Right cardiac atrium (tissue), 5 donors: ENCODE measurements around the gene PNKD. TPM values are rescaled to one million over a fixed set of nuclear protein-coding genes. Genes with fewer than 3 reads are reported as not detected.
"Not testable (repeated sequence)": the region's sequence is repeated elsewhere in the genome, so short reads cannot be mapped to it uniquely, and the experiment has no call there.

Experiments
- ATAC-seq, 2 donors: fragments of 200-7000 bp; cut with Tn5 transposase; one replicate each; pipeline versions ENCODE4 v1.8.0 to v1.9.1; 2020; ENCODE audit warnings: moderate library complexity in 2 of 2, mild to moderate bottlenecking in 1 of 2
- DNase-seq, 3 donors: peaks; one replicate each; pipeline ENCODE4 v3.0.0-alpha.2; 2020
- H3K27ac ChIP-seq: one replicate; pipeline ENCODE4 v1.5.1; 2013; ENCODE audit warnings: mild to moderate bottlenecking, low read length, control low read depth, moderate library complexity
- H3K27me3 ChIP-seq: one replicate; pipeline ENCODE4 v1.6.1; 2013; ENCODE audit not compliant: control insufficient read depth, insufficient read depth
- H3K4me1 ChIP-seq: one replicate; pipeline ENCODE4 v1.6.1; 2013; ENCODE audit warnings: low read length; ENCODE audit not compliant: control insufficient read depth, insufficient read depth
- H3K4me3 ChIP-seq: one replicate; pipeline ENCODE4 v1.5.1; 2013; ENCODE audit warnings: low read length, control low read depth
- H3K9me3 ChIP-seq: one replicate; pipeline ENCODE4 v1.6.1; 2013; ENCODE audit warnings: low read length; ENCODE audit not compliant: control insufficient read depth
- WGBS: extraction: QIAGEN DNeasy Blood & Tissue Kit; methylation state at CpG from one replicate; pipeline ENCODE4 v1.1.7; 2013; 5-methylcytosine and 5-hydroxymethylcytosine counted together
- intact Hi-C, 4 donors: fragments of 100-400 bp; cut with DNase I; formaldehyde crosslinking; loops; one replicate each; pipeline versions ENCODE4 v1.11.0 to v1.14.0; 2022 to 2023
- polyA plus RNA-seq: library from polyadenylated mRNA; stranded (reverse); fragments of 200-250 nt; gene quantifications from one replicate; pipeline ENCODE4 v1.2.3, GENCODE V29; 2013
- total RNA-seq, 4 donors: library from RNA; stranded (reverse); fragmentation: NEBNext Ultra II Directional; extraction: Animal tissue kit (Norgen Biotek cat#: 25700); gene quantifications; one replicate each; pipeline ENCODE4 v1.2.1, GENCODE V29; 2021
- donor health status: healthy with polysubstance abuse.
- donor health status: DM: no; HTN: yes; CAD: no.
- donor health status: DM: no; HTN: no; CAD: no.
- donor health status: DM: no; HTN: yes; CAD: no; lungs with severe emphysema.
- donor health status: DM: yes; HTN: yes; CAD: no.

The PNKD gene
- total and polyA plus RNA-seq, 5 donors: 69.3 to 157 (median 85.5) TPM

DNA sequence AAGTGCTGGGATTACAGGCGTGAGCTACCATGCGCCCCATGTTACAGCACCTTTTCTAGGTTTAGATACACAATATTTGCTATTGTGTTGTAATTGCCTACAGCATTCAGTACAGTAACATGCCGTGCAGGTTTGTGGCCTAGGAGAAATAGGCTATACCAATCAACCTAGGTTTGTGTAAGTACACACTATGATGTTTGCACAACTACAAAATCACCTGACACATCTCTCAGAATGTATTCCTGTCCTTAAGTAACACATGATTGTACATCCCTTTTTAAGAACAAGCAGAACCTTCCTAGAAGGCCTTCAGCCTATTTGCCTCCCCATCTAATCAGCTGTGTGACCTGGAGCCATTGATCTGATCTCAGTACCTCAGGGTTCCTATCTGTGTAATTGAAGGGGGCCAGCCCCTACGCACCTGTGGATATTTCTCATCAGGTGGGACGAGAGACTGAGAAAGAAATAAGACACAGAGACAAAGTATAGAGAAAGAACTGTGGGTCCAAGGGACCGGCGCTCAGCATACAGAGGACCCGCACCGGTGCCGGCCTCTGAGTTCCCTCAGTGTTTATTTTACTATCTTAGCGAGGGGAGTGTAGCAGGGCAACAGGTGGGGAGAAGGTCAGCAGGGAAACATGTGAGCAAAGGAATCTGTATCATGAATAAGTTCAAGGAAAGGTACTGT, 40.7 kb downstream of the PNKD start:
- peak in 1 of 3 donors; percentile 7 for DNase-seq
- H3K27me3 ChIP-seq: no peaks in the 10 kb centered on the region
- peaks cover 5% of the 10 kb centered on the region for H3K4me1 ChIP-seq
- H3K9me3 ChIP-seq: no peaks in the 10 kb centered on the region
- no peak for ATAC-seq
- H3K4me3 ChIP-seq: no peak overlapping the region
- no peak overlapping the region for H3K27ac ChIP-seq
- intact Hi-C loops: no loop called here
- WGBS: 72% methylated on average over 11 of the region's 11 CpGs

DNA sequence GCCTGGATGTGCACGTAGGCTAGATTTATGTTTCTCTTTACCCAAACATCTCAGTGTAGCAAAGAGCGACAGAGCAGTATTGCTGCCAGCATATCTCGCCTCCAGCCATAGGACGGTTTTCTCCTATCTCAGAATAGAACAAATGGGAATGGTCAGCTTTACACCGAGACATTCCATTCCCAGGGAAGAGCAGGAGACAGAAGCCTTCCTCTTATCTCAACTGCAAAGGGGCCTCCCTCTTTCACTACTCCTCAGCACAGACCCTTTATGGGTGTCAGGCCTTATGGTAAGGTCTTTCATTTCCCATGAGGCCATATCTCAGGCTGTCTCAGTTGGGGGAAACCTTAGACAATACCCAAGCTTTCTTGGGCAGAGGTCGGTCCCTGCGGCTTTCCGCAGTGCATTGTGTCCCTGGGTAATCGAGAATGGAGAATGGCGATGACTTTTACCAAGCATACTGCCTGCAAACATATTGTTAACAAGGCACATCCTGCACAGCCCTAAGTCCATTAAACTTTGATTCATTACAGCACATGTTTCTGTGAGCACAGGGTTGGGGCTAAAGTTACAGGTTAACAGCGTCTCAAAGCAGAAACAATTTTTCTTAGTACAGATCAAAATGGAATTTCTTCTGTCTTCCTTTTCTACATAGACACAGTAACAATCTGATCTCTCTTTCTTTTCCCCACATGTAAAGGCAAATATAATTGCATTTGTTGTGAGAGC, 41.4 kb downstream of the PNKD start:
- H3K4me1 ChIP-seq, H3K4me3 ChIP-seq, H3K27me3 ChIP-seq, H3K9me3 ChIP-seq, ATAC-seq, intact Hi-C loops: not testable (repeated sequence)
- H3K27ac ChIP-seq: peak overlapping the region; percentile 37
- DNase-seq: peak in 1 of 3 donors; percentile 7
- WGBS: 49% methylated on average over 11 of the region's 11 CpGs

DNA sequence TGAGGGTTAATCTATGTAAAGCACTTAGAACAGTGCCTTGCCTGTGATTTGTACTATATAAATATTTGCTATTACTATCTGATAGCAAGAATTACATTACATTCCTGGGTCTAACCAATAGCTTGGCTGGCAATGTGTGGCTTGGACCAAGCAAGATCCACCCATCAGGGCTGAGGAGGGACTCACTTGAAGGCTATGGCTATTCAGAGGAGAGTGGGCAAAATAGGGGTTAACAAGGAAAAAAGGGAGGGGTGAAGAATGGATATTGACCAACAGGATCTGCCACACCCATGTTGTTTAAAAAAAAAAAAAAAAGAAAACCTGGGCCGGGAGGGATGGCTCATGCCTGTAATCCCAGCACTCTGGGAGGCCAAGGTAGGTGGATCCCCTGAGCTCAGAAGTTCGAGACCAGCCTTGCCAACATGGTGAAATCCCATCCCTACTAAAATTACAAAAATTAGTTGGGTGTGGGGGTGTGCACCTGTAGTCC, 42.0 kb downstream of the PNKD start:
- ATAC-seq (peak in 1 of 2 donors; percentile 32), DNase-seq (no peak)
- H3K27me3 ChIP-seq: no peaks in the 10 kb centered on the region
- WGBS: 67% methylated on average over 2 of the region's 2 CpGs
- peaks cover 5% of the 10 kb centered on the region for H3K4me1 ChIP-seq
- no peak overlapping the region for H3K4me3 ChIP-seq
- no peaks in the 10 kb centered on the region for H3K9me3 ChIP-seq
- no peak overlapping the region for H3K27ac ChIP-seq
- intact Hi-C loops: no loop called here

DNA sequence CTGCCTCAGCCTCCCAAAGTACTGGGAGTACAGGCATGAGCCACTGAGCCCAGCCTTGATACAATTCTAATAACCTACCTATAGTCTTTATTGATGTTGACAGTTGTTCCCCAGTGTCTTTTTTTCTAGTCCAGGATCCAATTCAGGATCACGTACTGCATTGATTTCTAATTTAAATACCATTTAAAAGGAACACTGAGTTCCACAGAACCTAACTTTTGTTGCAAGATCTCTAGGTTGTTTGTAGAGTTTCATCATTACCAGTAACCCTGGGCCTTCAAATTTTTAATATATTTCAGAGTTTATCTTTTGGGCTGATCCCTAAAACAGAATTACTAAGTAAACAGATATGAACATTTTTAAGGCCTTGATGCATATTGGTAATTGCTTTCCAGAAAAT, 43.0 kb downstream of the PNKD start:
- Histone ChIP-seq H3K27me3 (no peaks in the 10 kb centered on the region), H3K27ac (no peak overlapping the region), H3K9me3 (no peaks in the 10 kb centered on the region), H3K4me1 (peaks cover 5% of the 10 kb centered on the region), H3K4me3 (no peak overlapping the region)
- ATAC-seq (no peak), DNase-seq (no peak)
- intact Hi-C loops: no loop called here
- 88% methylated on average over 1 of the region's 1 CpG for WGBS

DNA sequence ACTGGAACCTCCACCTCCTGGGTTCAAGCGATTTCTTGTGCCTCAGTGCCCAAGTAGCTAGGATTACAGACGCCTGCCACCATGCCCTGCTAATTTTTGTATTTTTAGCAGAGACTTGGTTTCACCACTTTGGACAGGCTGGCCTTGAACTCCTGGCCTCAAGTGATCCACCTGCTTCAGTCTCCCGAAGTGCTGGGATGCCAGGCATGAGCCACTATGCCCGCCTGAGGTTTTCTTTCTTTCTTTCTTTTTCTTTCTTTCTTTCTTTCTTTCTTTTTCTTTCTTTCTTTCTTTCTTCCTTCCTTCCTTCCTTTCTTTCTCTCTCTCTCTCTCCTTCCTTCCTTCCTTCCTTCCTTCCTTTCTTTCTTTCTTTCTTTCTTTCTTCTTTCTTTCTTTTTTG, 44.4 kb downstream of the PNKD start:
- H3K4me3 ChIP-seq, H3K4me1 ChIP-seq, H3K9me3 ChIP-seq, H3K27ac ChIP-seq, H3K27me3 ChIP-seq, intact Hi-C loops, DNase-seq, ATAC-seq: not testable (repeated sequence)
- WGBS: 96% methylated on average over 4 of the region's 4 CpGs

DNA sequence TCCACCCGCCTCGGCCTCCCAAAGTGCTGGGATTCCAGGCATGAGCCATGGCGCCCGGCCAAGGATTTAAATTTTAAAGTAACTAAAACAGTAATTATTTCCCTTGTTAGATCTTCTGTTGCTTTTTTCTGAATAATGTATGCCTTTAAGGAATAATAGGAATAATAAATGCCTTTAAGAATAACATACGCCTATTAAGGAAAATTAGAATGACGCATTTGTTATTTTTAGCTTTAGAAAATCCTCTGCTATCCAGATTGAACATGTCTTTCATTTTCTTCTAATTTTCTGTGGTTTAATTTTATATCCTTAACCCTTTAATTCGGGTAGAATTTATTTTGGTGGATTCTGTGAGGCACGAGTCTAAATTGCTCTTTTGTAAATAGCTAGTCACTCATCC, 45.1 kb downstream of the PNKD start:
- Histone ChIP-seq H3K27ac (no peak overlapping the region), H3K4me3 (no peak overlapping the region), H3K9me3 (no peaks in the 10 kb centered on the region), H3K27me3 (no peaks in the 10 kb centered on the region), H3K4me1 (peaks cover 5% of the 10 kb centered on the region)
- intact Hi-C loops: no loop called here
- peak in 1 of 3 donors; percentile 37 for DNase-seq
- no peak for ATAC-seq
- WGBS: 83% methylated on average over 8 of the region's 8 CpGs

DNA sequence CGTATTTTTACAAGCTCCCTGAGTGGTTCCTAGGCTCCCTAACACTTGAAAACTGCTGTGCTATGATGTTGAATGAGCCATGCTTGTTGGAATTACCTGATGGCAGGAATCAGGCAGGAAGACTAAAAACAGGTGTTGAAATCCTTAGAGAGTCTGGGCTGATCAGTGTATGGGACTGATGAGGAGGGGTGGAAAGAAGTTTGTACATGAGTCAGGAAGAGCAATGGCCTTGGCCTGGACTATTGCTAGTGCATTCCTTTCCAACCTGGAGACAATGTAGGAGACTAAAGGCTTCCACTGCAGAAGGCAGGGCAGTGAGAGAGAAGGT, 46.9 kb downstream of the PNKD start:
- DNase-seq: no peak
- H3K27me3 ChIP-seq: no peaks in the 10 kb centered on the region
- no peak for ATAC-seq
- H3K9me3 ChIP-seq: no peaks in the 10 kb centered on the region
- H3K4me1 ChIP-seq: no peaks in the 10 kb centered on the region
- intact Hi-C loops: no loop called here
- WGBS: 82% methylated on average over 1 of the region's 1 CpG
- H3K4me3 ChIP-seq: no peak overlapping the region
- H3K27ac ChIP-seq: no peak overlapping the region

DNA sequence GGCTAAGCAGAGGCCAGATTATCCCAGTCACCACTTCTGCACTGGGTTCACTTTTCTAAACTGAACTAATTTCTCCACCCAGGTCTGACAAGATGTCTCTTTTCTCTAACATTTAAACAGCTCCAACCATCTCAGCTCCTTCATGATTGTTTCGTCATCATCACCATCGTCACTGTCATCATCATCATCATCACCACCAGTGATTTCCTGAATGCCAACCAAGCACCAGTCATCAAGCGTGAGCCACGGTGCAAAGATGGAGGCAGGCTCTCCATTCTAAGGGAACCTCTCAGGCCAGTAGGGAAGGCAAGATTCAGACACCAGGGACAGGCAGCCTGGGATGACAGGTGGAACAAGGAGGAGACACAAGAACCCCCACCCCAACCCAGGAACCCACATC, 47.5 kb downstream of the PNKD start:
- WGBS: 85% methylated on average over 4 of the region's 4 CpGs

DNA sequence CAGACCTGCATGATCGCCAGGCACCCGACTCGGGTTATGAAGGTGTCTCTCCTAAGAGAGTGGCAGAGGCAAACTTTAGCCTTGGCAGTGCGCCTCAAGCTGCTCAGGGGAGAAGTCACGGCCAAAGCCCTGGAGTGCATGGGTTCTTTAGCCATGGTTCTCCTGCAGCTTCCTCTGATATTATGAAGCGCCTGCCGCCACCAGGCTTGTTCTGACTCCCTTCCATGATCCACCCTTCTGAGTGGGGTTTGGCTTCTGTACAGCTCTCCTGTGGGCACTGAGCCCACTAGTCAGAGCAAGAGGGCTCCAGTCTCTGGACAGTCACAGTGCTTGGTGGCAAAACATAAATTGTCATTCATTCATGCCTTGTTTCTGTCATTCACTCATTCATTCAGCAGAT, 47.9 kb downstream of the PNKD start:
- Histone ChIP-seq H3K4me1 (peaks cover 2% of the 10 kb centered on the region), H3K27me3 (no peaks in the 10 kb centered on the region), H3K9me3 (no peaks in the 10 kb centered on the region), H3K27ac (no peak overlapping the region), H3K4me3 (no peak overlapping the region)
- intact Hi-C loops: no loop called here
- WGBS: 78% methylated on average over 7 of the region's 7 CpGs
- DNase-seq (peak in 1 of 3 donors; percentile 23), ATAC-seq (no peak)

More for the DNA sequence above, 47.5 kb downstream of the PNKD start:
- H3K27me3 ChIP-seq: no peaks in the 10 kb centered on the region
- ATAC-seq: no peak
- H3K4me1 ChIP-seq: peaks cover 2% of the 10 kb centered on the region
- no peak overlapping the region for H3K27ac ChIP-seq
- peak in 1 of 3 donors; percentile 20 for DNase-seq
- no peaks in the 10 kb centered on the region for H3K9me3 ChIP-seq
- intact Hi-C loops: no loop called here
- H3K4me3 ChIP-seq: no peak overlapping the region

DNA sequence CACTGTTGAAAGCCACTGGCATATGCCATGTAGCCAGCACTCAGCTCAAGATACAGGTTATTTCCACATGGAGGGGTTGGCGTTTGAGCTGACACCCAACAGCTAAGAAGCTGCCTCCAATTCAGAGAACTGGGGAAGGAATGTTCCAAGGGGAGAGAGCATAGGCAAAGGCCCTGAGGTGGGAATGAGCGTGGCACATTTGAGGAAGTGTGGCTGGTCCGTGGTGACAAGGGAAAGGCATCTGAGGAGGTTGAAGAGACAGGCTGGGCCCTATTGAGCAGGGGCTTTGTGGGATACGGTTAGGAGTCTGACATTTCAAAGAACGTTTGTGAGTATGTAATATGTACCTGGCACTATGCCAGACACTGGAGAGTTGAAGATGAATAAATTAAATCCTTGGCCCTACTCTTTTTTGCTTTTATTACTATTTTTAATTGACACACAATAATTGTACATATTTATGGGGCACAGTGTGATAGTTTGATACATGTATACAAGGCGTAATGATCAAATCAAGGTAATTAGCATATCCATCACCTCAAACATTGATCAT, 49.6 kb downstream of the PNKD start:
- DNase-seq (peak in 1 of 3 donors; percentile 18), ATAC-seq (no peak)
- no peak overlapping the region for H3K4me3 ChIP-seq
- H3K27me3 ChIP-seq: no peaks in the 10 kb centered on the region
- intact Hi-C loops: no loop called here
- no peak overlapping the region for H3K27ac ChIP-seq
- peaks cover 4% of the 10 kb centered on the region for H3K4me1 ChIP-seq
- WGBS: 70% methylated on average over 6 of the region's 6 CpGs
- no peaks in the 10 kb centered on the region for H3K9me3 ChIP-seq

DNA sequence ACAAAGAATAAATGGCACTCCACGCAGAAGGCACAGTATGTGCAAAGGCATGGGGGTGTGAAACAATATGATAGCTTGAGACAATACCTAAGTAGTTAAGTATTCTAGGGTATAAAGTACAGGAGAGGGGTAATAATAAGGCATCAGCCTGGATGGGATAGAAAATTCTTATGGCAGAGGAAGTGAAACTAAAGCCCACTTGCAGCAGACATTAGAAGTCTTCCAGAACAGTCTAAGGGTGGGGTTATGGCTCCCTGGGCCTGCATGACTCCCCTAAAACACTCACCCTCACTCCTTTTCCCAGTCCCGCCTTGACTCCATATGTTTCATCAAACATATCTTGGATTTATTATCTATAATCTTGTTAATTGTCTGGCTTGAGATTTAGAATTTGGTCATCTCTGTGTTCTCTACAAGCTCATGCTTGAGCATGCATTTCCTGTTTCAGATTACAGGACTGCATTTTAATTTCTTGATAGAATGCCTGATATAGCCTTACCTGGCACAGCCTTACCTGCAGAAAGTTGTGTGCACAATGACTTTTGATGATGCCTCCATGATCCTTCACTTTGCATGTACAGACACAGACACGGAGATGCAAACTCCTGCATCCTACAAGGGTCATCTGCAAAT, 50.5 kb downstream of the PNKD start:
- WGBS: 95% methylated on average over 3 of the region's 3 CpGs
- DNase-seq (no peak), ATAC-seq (no peak)
- no peak overlapping the region for H3K27ac ChIP-seq
- intact Hi-C loops: no loop called here
- no peaks in the 10 kb centered on the region for H3K27me3 ChIP-seq
- no peaks in the 10 kb centered on the region for H3K9me3 ChIP-seq
- H3K4me3 ChIP-seq: no peak overlapping the region
- H3K4me1 ChIP-seq: peaks cover 4% of the 10 kb centered on the region
